Measurements from ENCODE around the gene RANBP1. TPM values are rescaled to one million over a fixed set of nuclear protein-coding genes. Genes with fewer than 3 reads are reported as not detected.
A peak's percentile ranks its signal among the peaks of the same experiment; 100 is the strongest.

RANBP1 gene
- total RNA-seq, 4 donors from 2014 or later, result 79.4 to 147 (median 120) TPM

DNA sequence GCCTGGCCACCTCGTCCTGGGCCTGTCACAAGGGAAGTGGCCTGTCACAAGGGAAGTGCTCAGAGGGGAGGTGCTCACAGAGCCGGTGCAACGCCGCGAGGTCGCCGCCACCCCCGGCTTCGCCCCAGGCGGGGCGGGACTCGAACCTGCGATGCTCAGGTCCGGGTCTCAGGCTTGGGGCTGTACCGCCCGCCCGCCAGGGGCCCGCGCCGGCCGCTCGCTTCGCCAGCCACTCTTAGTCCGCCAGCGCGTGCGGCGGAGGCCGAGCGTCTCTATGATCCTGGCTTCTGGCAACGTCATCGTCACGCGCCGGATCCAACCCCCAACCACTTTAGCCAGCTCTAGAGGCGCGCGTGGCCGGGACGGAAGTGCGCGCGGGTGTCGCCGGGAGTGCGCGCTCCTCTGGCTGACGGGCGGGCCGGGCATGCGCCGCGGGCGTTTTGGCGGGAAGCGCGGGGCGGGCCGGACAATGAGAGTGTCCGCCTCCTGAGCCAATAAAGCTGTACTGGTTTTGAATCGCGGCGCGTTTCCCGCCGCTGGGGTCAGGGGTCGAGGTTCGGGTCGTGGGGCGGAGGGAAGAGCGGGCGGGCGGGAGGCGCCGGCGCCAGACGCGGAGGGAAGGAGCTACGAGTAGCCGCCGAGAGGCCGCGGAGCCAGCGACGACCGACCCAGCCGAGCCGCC, 1.2 kb downstream of the RANBP1 start, which contains the start of gene TRMT2A:
Gene TRMT2A, minus strand, starts transcription at position 276 of the 682 bp plus-strand sequence. CDS start 320 bp downstream, outside the sequence.
- TF ChIP-seq, protein P1, sequence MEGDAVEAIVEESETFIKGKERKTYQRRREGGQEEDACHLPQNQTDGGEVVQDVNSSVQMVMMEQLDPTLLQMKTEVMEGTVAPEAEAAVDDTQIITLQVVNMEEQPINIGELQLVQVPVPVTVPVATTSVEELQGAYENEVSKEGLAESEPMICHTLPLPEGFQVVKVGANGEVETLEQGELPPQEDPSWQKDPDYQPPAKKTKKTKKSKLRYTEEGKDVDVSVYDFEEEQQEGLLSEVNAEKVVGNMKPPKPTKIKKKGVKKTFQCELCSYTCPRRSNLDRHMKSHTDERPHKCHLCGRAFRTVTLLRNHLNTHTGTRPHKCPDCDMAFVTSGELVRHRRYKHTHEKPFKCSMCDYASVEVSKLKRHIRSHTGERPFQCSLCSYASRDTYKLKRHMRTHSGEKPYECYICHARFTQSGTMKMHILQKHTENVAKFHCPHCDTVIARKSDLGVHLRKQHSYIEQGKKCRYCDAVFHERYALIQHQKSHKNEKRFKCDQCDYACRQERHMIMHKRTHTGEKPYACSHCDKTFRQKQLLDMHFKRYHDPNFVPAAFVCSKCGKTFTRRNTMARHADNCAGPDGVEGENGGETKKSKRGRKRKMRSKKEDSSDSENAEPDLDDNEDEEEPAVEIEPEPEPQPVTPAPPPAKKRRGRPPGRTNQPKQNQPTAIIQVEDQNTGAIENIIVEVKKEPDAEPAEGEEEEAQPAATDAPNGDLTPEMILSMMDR (IDR thresholded peaks at IDR 0.05 in 4 of 5, conservative IDR thresholded peaks at IDR 0.05 in 1 of 5), result peak in 2 of 5 experiments; percentile 9 to 10
- peak; percentile 76 to 79 for TF ChIP-seq POLR2A (IDR thresholded peaks at IDR 0.05)
- ATAC-seq (peak; percentile 90 to 93), DNase-seq (peak; percentile 94 to 98)
- Histone ChIP-seq H3K4me1 (peaks cover 28 to 34% of the 10 kb centered on the region in 2 donors), H3K9me3 (no peaks in the 10 kb centered on the region), H3K36me3 (peaks cover 0 to 44% of the 10 kb centered on the region in 2 donors), H3K4me3 (peak within 1 kb of the TSS; percentile 79 to 97 (median 86)), H3K27me3 (no peaks in the 10 kb centered on the region), H3K27ac (peak within 1 kb of the TSS; percentile 94 to 99 (median 96))
- in situ Hi-C loops (cut with MboI; ENCODE audit: low sequenced_read_pairs in 4 of 4) (no loop called here), intact Hi-C loops (cut with DNase I; ENCODE audit: low total_unique reads) (loop anchor here (1.0 to 5.0 kb wide), 4 partner anchors 14 to 135 kb away; partner anchors contain the start of genes TANGO2 and ZDHHC8)

DNA sequence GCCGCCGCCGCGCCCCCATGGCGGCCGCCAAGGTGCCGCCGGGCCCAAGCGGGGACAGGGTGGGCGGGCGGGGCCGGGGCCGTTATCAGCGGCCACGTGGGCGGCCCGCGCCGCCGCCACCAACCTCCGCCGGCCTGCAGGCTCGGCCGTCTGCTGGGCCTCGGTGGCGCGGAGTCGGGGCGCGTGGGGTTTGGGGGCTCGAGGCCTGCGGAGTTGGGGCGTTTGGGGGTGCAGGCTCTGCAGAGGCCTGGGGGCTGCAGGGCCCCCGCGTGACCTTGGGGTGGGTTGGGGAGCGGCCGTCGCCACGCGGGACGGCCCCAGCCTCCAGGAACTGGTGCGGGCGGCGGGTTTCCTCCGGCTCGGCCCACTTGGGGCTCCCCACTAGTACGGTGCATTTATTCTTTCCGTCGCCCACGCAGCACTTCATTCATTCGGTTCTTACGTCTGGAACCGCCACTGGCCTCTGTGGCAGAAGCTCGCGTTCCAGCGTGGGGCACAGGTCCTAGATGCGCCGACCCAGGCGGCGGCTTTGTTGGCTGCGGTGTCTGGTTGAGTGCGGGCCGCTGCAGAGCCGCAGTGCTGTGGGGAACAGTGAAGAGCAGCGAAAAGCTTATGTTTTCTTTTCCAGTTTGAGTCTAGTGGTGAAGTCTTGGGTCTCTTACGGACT, 1.9 kb downstream of the RANBP1 start:
- H3K27ac ChIP-seq, result peak overlapping the region; percentile 94 to 99 (median 96)
- in situ Hi-C loops (cut with MboI; ENCODE audit: low sequenced_read_pairs in 4 of 4), result no loop called here
- intact Hi-C loops (cut with DNase I; ENCODE audit: low total_unique reads), result loop anchor here (1.0 to 5.0 kb wide), 4 partner anchors 14 to 135 kb away; partner anchors contain the start of genes TANGO2 and ZDHHC8
- DNase-seq (no peak), ATAC-seq (no peak)
- peaks cover 28 to 30% of the 10 kb centered on the region in 2 donors for H3K4me1 ChIP-seq
- H3K4me3 ChIP-seq, result peak overlapping the region; percentile 72 to 97 (median 86)
- peaks cover 0 to 42% of the 10 kb centered on the region in 2 donors for H3K36me3 ChIP-seq
- H3K9me3 ChIP-seq, result no peaks in the 10 kb centered on the region
- no peaks in the 10 kb centered on the region for H3K27me3 ChIP-seq
- no peak for TF ChIP-seq POLR2A (IDR thresholded peaks at IDR 0.05)
- TF ChIP-seq, protein P1 (IDR thresholded peaks at IDR 0.05 in 4 of 5, conservative IDR thresholded peaks at IDR 0.05 in 1 of 5), result no peak

DNA sequence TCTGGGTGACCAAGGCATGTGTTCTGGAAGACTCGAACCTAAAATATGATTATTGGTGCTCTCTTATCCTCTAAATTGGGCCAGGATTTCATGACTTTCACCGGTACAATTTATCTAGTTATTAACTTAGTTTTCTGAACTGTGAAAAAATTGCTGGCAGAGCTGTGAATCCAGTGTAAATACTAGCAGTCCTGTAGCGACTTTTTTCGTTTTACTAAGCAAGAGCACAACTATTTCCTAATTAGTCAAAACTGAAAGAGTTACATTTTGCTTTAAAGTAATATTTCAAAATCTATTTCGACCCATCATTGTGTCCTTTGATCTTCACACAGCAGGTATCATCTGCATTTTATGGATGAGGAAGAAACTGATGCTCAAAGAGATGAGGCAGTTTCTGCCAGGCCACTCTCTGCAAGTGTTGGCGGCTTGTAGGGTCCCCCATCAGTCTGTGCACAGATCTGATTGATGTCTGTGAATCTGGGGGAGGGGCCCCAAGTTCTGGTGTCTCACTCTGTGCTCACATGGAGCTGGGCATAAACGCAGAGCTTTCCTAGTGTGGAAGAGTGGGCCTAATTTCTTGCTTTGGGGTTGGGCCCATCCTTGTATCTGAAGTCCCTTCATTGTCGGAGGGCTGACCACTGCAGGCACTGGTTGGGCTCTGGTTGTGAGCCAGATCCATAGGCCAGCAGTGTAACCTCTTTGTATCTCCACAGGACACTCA, 2.6 kb downstream of the RANBP1 start:
- Histone ChIP-seq H3K36me3 (peaks cover 0 to 35% of the 10 kb centered on the region in 2 donors), H3K4me3 (peak overlapping the region; percentile 72 to 97 (median 86)), H3K27me3 (no peaks in the 10 kb centered on the region), H3K9me3 (no peaks in the 10 kb centered on the region), H3K27ac (peak overlapping the region; percentile 94 to 99 (median 96)), H3K4me1 (peaks cover 28 to 30% of the 10 kb centered on the region in 2 donors)
- in situ Hi-C loops (cut with MboI; ENCODE audit: low sequenced_read_pairs in 4 of 4) (no loop called here), intact Hi-C loops (cut with DNase I; ENCODE audit: low total_unique reads) (loop anchor here (5.0 kb wide), 2 partner anchors 96 to 136 kb away; partner anchors contain the start of gene TANGO2)
- DNase-seq (no peak), ATAC-seq (no peak)
- TF ChIP-seq POLR2A (IDR thresholded peaks at IDR 0.05), result no peak
- TF ChIP-seq, protein P1 (IDR thresholded peaks at IDR 0.05 in 4 of 5, conservative IDR thresholded peaks at IDR 0.05 in 1 of 5), result no peak

DNA sequence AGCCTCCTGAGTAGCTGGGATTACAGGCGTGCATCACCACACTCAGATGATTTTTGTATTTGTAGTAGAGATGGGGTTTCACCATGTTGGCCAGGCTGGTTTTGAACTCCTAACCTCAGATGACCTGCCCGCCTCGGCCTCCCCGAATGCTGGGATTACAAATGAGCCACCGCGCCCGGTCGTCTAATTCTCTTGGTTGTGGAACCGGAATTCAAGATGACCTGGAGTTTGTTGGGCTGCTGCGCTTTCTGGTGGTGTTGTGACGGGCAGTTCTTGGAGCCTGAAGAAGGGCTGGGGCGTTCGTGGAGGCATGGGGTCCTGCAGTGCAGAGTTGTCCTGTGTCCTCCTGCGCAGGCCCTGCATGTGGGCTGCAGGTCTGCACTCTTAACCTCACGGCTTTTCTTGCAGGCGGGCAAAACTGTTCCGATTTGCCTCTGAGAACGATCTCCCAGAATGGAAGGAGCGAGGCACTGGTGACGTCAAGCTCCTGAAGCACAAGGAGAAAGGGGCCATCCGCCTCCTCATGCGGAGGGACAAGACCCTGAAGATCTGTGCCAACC, 6.0 kb downstream of the RANBP1 start:
- no peak for DNase-seq
- H3K27ac ChIP-seq, result no peak overlapping the region
- peaks cover 0 to 49% of the 10 kb centered on the region in 2 donors for H3K36me3 ChIP-seq
- intact Hi-C loops (cut with DNase I; ENCODE audit: low total_unique reads) (no loop called here), in situ Hi-C loops (cut with MboI; ENCODE audit: low sequenced_read_pairs in 4 of 4) (no loop called here)
- peaks cover 20 to 21% of the 10 kb centered on the region in 2 donors for H3K4me1 ChIP-seq
- TF ChIP-seq, protein P1 (IDR thresholded peaks at IDR 0.05 in 4 of 5, conservative IDR thresholded peaks at IDR 0.05 in 1 of 5), result no peak
- no peak for TF ChIP-seq POLR2A (IDR thresholded peaks at IDR 0.05)
- no peak for ATAC-seq
- H3K27me3 ChIP-seq, result no peaks in the 10 kb centered on the region
- no peak overlapping the region for H3K4me3 ChIP-seq
- no peaks in the 10 kb centered on the region for H3K9me3 ChIP-seq

Data from gastrocnemius medialis (tissue), 4 donors.